GM12878 (cell line): ENCODE data around the gene CSDE1. TPM values are rescaled to one million over a fixed set of nuclear protein-coding genes. Genes with fewer than 3 reads are reported as not detected.

Experiments
- IKZF1 ChIP-seq: fragments of 450-650 bp; conservative IDR thresholded peaks from 2 replicates; pipeline ENCODE4 v1.6.1; 2017; ENCODE audit warnings: antibody characterized with exemption, mild to moderate bottlenecking
- MLLT1 ChIP-seq: fragments of 450-650 bp; IDR thresholded peaks from 2 replicates; pipeline ENCODE4 v1.6.1; 2016; ENCODE audit warnings: mild to moderate bottlenecking
- NFYB ChIP-seq: IDR thresholded peaks from 2 replicates; pipeline ENCODE4 v1.6.1; 2011; ENCODE audit warnings: low read depth, mild to moderate bottlenecking, low read length, improper control_type of control experiment, moderate library complexity; ENCODE audit not compliant: insufficient read depth
- POLR2AphosphoS2 ChIP-seq: IDR thresholded peaks from 2 replicates; pipeline ENCODE4 v1.6.1; 2011; ENCODE audit warnings: low read depth, mild to moderate bottlenecking, low read length, improper control_type of control experiment, moderate library complexity
- YY1 ChIP-seq: IDR thresholded peaks from 2 replicates; pipeline ENCODE4 v1.6.1; 2011; ENCODE audit warnings: low read depth, mild to moderate bottlenecking, low read length
- polyA plus RNA-seq, 11 experiments: library from polyadenylated mRNA; depleted of rRNA in 4 of 11; unstranded in 6 of 11; stranded (reverse) in 5 of 11; fragments of >200 nt; fragmentation: Nextera tagmentation in 4 of 11; fragmentation: Illumina TruSeq in 1 of 11; extraction: Ambion mirVana in 4 of 11; extraction: Trizol in 1 of 11; gene quantifications; 1 replicate in 1 of 11; 2 replicates in 10 of 11; pipeline versions ENCODE4 v1.2.1 to v1.2.3, GENCODE V29; 2011 to 2016; ENCODE audit warnings: inconsistent platforms in 2 of 11, missing spikeins in 2 of 11, low read depth in 1 of 11
- total RNA-seq, 4 experiments: library from RNA; depleted of rRNA in 3 of 4; stranded (reverse); fragments of >200 nt in 3 of 4; fragmentation: Illumina TruSeq in 1 of 4; extraction: Trizol in 1 of 4; gene quantifications; 2 replicates each; pipeline versions ENCODE4 v1.2.1 to v1.2.3, GENCODE V29; 2013 to 2021
- TF ChIP-seq, protein P1 (sequence below): fragments of 450-650 bp; formaldehyde crosslinking; IDR thresholded peaks from 2 replicates; pipeline ENCODE4 v1.4.0; 2022; ENCODE audit warnings: mild to moderate bottlenecking, moderate library complexity
- TF ChIP-seq, protein P2 (sequence below): fragments of 150-350 bp; IDR thresholded peaks from 2 replicates; pipeline ENCODE4 v1.6.1; 2014; ENCODE audit warnings: mild to moderate bottlenecking, low read depth, low read length
- TF ChIP-seq, protein P3 (sequence below): fragments of 450-650 bp; IDR thresholded peaks from 2 replicates; pipeline ENCODE4 v1.6.1; 2017; ENCODE audit warnings: mild to moderate bottlenecking, moderate library complexity
- TF ChIP-seq, protein P4 (sequence below): IDR thresholded peaks from 2 replicates; pipeline ENCODE4 v1.6.1; 2012; ENCODE audit warnings: low read length, inconsistent platforms

The CSDE1 gene
- total and polyA plus RNA-seq, 10 of the 15 experiments (the other 5 are each of a cell fraction or from before 2014, with no cell fraction given) = 130 to 390 (median 246) TPM

GRCh38 chr1:114780344-114781226 is 22.8 kb upstream of the CSDE1 start, which contains the start of gene SIKE1 (continued):
- TF ChIP-seq, protein P1, sequence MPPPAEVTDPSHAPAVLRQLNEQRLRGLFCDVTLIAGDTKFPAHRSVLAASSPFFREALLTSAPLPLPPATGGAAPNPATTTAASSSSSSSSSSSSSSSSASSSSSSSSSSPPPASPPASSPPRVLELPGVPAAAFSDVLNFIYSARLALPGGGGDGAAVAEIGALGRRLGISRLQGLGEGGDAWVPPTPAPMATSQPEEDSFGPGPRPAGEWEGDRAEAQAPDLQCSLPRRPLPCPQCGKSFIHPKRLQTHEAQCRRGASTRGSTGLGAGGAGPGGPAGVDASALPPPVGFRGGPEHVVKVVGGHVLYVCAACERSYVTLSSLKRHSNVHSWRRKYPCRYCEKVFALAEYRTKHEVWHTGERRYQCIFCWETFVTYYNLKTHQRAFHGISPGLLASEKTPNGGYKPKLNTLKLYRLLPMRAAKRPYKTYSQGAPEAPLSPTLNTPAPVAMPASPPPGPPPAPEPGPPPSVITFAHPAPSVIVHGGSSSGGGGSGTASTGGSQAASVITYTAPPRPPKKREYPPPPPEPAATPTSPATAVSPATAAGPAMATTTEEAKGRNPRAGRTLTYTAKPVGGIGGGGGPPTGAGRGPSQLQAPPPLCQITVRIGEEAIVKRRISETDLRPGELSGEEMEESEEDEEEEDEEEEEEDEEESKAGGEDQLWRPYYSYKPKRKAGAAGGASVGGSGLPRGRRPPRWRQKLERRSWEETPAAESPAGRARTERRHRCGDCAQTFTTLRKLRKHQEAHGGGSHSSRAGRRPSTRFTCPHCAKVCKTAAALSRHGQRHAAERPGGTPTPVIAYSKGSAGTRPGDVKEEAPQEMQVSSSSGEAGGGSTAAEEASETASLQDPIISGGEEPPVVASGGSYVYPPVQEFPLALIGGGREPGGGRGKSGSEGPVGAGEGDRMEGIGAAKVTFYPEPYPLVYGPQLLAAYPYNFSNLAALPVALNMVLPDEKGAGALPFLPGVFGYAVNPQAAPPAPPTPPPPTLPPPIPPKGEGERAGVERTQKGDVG (CRISPR knock-in tag) = 0 out of 2 replicates have a peak, but pooled peaks have one; percentile 18
- TF ChIP-seq, protein P2, sequence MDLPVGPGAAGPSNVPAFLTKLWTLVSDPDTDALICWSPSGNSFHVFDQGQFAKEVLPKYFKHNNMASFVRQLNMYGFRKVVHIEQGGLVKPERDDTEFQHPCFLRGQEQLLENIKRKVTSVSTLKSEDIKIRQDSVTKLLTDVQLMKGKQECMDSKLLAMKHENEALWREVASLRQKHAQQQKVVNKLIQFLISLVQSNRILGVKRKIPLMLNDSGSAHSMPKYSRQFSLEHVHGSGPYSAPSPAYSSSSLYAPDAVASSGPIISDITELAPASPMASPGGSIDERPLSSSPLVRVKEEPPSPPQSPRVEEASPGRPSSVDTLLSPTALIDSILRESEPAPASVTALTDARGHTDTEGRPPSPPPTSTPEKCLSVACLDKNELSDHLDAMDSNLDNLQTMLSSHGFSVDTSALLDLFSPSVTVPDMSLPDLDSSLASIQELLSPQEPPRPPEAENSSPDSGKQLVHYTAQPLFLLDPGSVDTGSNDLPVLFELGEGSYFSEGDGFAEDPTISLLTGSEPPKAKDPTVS = no peak
- 0 out of 2 replicates have a peak, but pooled peaks have one; percentile 68 for TF ChIP-seq YY1
- TF ChIP-seq, protein P3, sequence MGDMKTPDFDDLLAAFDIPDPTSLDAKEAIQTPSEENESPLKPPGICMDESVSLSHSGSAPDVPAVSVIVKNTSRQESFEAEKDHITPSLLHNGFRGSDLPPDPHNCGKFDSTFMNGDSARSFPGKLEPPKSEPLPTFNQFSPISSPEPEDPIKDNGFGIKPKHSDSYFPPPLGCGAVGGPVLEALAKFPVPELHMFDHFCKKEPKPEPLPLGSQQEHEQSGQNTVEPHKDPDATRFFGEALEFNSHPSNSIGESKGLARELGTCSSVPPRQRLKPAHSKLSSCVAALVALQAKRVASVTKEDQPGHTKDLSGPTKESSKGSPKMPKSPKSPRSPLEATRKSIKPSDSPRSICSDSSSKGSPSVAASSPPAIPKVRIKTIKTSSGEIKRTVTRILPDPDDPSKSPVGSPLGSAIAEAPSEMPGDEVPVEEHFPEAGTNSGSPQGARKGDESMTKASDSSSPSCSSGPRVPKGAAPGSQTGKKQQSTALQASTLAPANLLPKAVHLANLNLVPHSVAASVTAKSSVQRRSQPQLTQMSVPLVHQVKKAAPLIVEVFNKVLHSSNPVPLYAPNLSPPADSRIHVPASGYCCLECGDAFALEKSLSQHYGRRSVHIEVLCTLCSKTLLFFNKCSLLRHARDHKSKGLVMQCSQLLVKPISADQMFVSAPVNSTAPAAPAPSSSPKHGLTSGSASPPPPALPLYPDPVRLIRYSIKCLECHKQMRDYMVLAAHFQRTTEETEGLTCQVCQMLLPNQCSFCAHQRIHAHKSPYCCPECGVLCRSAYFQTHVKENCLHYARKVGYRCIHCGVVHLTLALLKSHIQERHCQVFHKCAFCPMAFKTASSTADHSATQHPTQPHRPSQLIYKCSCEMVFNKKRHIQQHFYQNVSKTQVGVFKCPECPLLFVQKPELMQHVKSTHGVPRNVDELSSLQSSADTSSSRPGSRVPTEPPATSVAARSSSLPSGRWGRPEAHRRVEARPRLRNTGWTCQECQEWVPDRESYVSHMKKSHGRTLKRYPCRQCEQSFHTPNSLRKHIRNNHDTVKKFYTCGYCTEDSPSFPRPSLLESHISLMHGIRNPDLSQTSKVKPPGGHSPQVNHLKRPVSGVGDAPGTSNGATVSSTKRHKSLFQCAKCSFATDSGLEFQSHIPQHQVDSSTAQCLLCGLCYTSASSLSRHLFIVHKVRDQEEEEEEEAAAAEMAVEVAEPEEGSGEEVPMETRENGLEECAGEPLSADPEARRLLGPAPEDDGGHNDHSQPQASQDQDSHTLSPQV = no peak
- peak; percentile 95 for TF ChIP-seq MLLT1
- 0 out of 2 replicates have a peak, but pooled peaks have one; percentile 6 for TF ChIP-seq NFYB
- TF ChIP-seq IKZF1 = peak; percentile 72
- TF ChIP-seq POLR2AphosphoS2 = peak; percentile 85
- TF ChIP-seq, protein P4, sequence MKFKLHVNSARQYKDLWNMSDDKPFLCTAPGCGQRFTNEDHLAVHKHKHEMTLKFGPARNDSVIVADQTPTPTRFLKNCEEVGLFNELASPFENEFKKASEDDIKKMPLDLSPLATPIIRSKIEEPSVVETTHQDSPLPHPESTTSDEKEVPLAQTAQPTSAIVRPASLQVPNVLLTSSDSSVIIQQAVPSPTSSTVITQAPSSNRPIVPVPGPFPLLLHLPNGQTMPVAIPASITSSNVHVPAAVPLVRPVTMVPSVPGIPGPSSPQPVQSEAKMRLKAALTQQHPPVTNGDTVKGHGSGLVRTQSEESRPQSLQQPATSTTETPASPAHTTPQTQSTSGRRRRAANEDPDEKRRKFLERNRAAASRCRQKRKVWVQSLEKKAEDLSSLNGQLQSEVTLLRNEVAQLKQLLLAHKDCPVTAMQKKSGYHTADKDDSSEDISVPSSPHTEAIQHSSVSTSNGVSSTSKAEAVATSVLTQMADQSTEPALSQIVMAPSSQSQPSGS = no peak
- TF ChIP-seq, all 136 proteins: peak for 56
